GM12878 (cell line): Measurements from ENCODE around the gene ZNF451. TPM values are rescaled to one million over a fixed set of nuclear protein-coding genes. Genes with fewer than 3 reads are reported as not detected.

Experiments
- ATAC-seq: fragments of 200-7000 bp; cut with Tn5 transposase; 3 replicates; pipeline ENCODE4 v1.9.1; 2020; ENCODE audit warnings: mild to moderate bottlenecking, moderate library complexity
- BruUV-seq: library from RNA; stranded (reverse); fragments of 400-500 nt; replicated peaks from 2 replicates; lab custom pipeline; 2021; lab: Mats Ljungman, UMichigan
- CTCF ChIA-PET: fragments of 300-600 bp; sonication (Branson Sonifier 250); formaldehyde crosslinking; extraction: SDS; loops from one replicate; lab custom pipeline; 2021; ENCODE audit warnings: inconsistent platforms; lab: Yijun Ruan, JAX
- POLR2A ChIA-PET: fragments of 350-600 bp; formaldehyde crosslinking; extraction: SDS; loops from one replicate; lab custom pipeline; 2021; ENCODE audit warnings: inconsistent platforms; lab: Charles Lee
- RAD21 ChIA-PET: fragments of 300-600 bp; sonication (Branson Sonifier 250); formaldehyde crosslinking; loops from one replicate; lab custom pipeline; 2023; ENCODE audit warnings: antibody characterized with exemption; ENCODE audit not compliant: unreplicated experiment; lab: Charles Lee
- SMC1A ChIA-PET: fragments of 300-600 bp; sonication (Branson Sonifier 250); formaldehyde crosslinking; loops from one replicate; lab custom pipeline; 2023; ENCODE audit not compliant: unreplicated experiment, uncharacterized antibody; lab: Charles Lee
- DNase-seq: peaks from one replicate; pipeline ENCODE4 v3.0.0-alpha.2; 2011; ENCODE audit warnings: low read depth, low spot score
- FAIRE-seq: peaks from 3 replicates; lab custom pipeline; 2011; peaks lifted over from hg19 to GRCh38; lab: Jason Lieb, UNC
- H2AFZ ChIP-seq: 2 replicates; pipeline ENCODE4 v1.6.0; 2011; ENCODE audit warnings: low read depth, low read length, control low read depth; ENCODE audit not compliant: control insufficient read depth
- H3K27ac ChIP-seq: 2 replicates; pipeline ENCODE4 v1.5.1; 2011; ENCODE audit warnings: control low read depth; ENCODE audit not compliant: control insufficient read depth, insufficient read depth
- H3K27me3 ChIP-seq, 2 experiments: replicated peaks in 1 of 2; 2 replicates each; pipeline versions ENCODE4 v1.6.0 to v1.6.1; 2011; ENCODE audit warnings: low read length in 1 of 2; ENCODE audit not compliant: control insufficient read depth in 2 of 2, insufficient read depth in 2 of 2
- H3K36me3 ChIP-seq, 2 experiments: 2 replicates each; pipeline ENCODE4 v1.5.1; 2011; ENCODE audit warnings: low read length in 1 of 2; ENCODE audit not compliant: control insufficient read depth in 2 of 2, insufficient read depth in 2 of 2
- H3K4me1 ChIP-seq: 2 replicates; pipeline ENCODE4 v1.6.1; 2011; ENCODE audit warnings: mild to moderate bottlenecking, low read length, moderate library complexity, mixed read lengths; ENCODE audit not compliant: control insufficient read depth, insufficient read depth
- H3K4me2 ChIP-seq: 2 replicates; pipeline ENCODE4 v1.6.0; 2011; ENCODE audit warnings: control low read depth; ENCODE audit not compliant: control insufficient read depth, insufficient read depth
- H3K4me3 ChIP-seq: fragments of 200-600 bp; sonication (generic); 2 replicates; pipeline ENCODE4 v1.5.1; 2016
- H3K79me2 ChIP-seq: 2 replicates; pipeline ENCODE4 v1.6.0; 2011; ENCODE audit warnings: low read length; ENCODE audit not compliant: control insufficient read depth, insufficient read depth
- H3K9ac ChIP-seq: 2 replicates; pipeline ENCODE4 v1.8.0; 2011; ENCODE audit warnings: low read length, control low read depth, mixed read lengths; ENCODE audit not compliant: control insufficient read depth, insufficient read depth
- H3K9me3 ChIP-seq: replicated peaks from 3 replicates; pipeline ENCODE4 v1.5.1; 2011; ENCODE audit warnings: mild to moderate bottlenecking, low read length; ENCODE audit not compliant: control insufficient read depth, insufficient read depth
- H4K20me1 ChIP-seq: 2 replicates; pipeline ENCODE4 v1.6.0; 2011; ENCODE audit not compliant: control insufficient read depth, insufficient read depth
- ASH2L ChIP-seq: fragments of 300-600, 200-600 bp; sonication (generic); IDR thresholded peaks from 2 replicates; pipeline ENCODE4 v1.6.1; 2017; ENCODE audit warnings: low read depth, mild to moderate bottlenecking, borderline replicate concordance
- ATF2 ChIP-seq: IDR thresholded peaks from 2 replicates; pipeline ENCODE4 v1.6.1; 2012; ENCODE audit warnings: low read length, inconsistent platforms
- ATF7 ChIP-seq: fragments of 450-650 bp; IDR thresholded peaks from 2 replicates; pipeline ENCODE4 v1.6.1; 2016; ENCODE audit warnings: low read depth, mild to moderate bottlenecking
- CHD2 ChIP-seq: IDR thresholded peaks from 2 replicates; pipeline ENCODE4 v1.6.1; 2011; ENCODE audit warnings: low read depth, low read length, improper control_type of control experiment, borderline replicate concordance
- FOXK2 ChIP-seq: fragments of 450-650 bp; IDR thresholded peaks from 2 replicates; pipeline ENCODE4 v1.6.1; 2017; ENCODE audit warnings: mild to moderate bottlenecking, moderate library complexity
- GABPA ChIP-seq: IDR thresholded peaks from 2 replicates; pipeline ENCODE4 v1.6.1; 2014; ENCODE audit warnings: antibody characterized with exemption, low read depth, mild to moderate bottlenecking, inconsistent platforms
- LARP7 ChIP-seq: fragments of 450-650 bp; IDR thresholded peaks from 2 replicates; pipeline ENCODE4 v1.6.1; 2017; ENCODE audit warnings: mild to moderate bottlenecking
- PBX3 ChIP-seq: IDR thresholded peaks from 2 replicates; pipeline ENCODE4 v1.6.1; 2011; ENCODE audit warnings: mild to moderate bottlenecking, low read depth, low read length, moderate library complexity; ENCODE audit not compliant: insufficient replicate concordance
- PML ChIP-seq: IDR thresholded peaks from 2 replicates; pipeline ENCODE4 v1.6.1; 2012; ENCODE audit warnings: low read length, inconsistent platforms
- PRDM15 ChIP-seq: fragments of 450-650 bp; formaldehyde crosslinking; IDR thresholded peaks from 2 replicates; pipeline ENCODE4 v1.4.0; 2020; ENCODE audit warnings: mild to moderate bottlenecking, moderate library complexity
- STAT3 ChIP-seq: IDR thresholded peaks from 2 replicates; pipeline ENCODE4 v1.6.1; 2011; ENCODE audit warnings: low read depth, low read length, improper control_type of control experiment
- TARDBP ChIP-seq: IDR thresholded peaks from 2 replicates; pipeline ENCODE4 v1.6.1; 2016; ENCODE audit warnings: borderline replicate concordance
- ZBED1 ChIP-seq: IDR thresholded peaks from 2 replicates; pipeline ENCODE4 v1.6.1; 2016; ENCODE audit warnings: borderline replicate concordance
- ZSCAN29 ChIP-seq: fragments of 450-650 bp; IDR thresholded peaks from 2 replicates; pipeline ENCODE4 v1.6.1; 2017; ENCODE audit warnings: mild to moderate bottlenecking, moderate library complexity
- WGBS: methylation state at CpG from one replicate; pipeline ENCODE4 v1.1.6; 2016; ENCODE audit warnings: low lambda C conversion rate; ENCODE audit not compliant: insufficient replicate concordance, insufficient coverage; ENCODE audit errors: missing lambda C conversion rate; 5-methylcytosine and 5-hydroxymethylcytosine counted together
- in situ Hi-C: fragments of 300-500 bp; cut with MboI; formaldehyde crosslinking; loops from 9 replicates; pipeline ENCODE4 v1.14.3; 2018; ENCODE audit warnings: mixed read lengths
- intact Hi-C: fragments of 100-400 bp; cut with micrococcal nuclease; formaldehyde crosslinking; loops from one replicate; pipeline ENCODE4 v1.14.2; 2022; ENCODE audit not compliant: unreplicated experiment
- polyA plus RNA-seq, 11 experiments: library from polyadenylated mRNA; depleted of rRNA in 4 of 11; unstranded in 6 of 11; stranded (reverse) in 5 of 11; fragments of >200 nt; fragmentation: Nextera tagmentation in 4 of 11; fragmentation: Illumina TruSeq in 1 of 11; extraction: Ambion mirVana in 4 of 11; extraction: Trizol in 1 of 11; gene quantifications; 1 replicate in 1 of 11; 2 replicates in 10 of 11; pipeline versions ENCODE4 v1.2.1 to v1.2.3, GENCODE V29; 2011 to 2016; ENCODE audit warnings: inconsistent platforms in 2 of 11, missing spikeins in 2 of 11, low read depth in 1 of 11
- total RNA-seq, 4 experiments: library from RNA; depleted of rRNA in 3 of 4; stranded (reverse); fragments of >200 nt in 3 of 4; fragmentation: Illumina TruSeq in 1 of 4; extraction: Trizol in 1 of 4; gene quantifications; 2 replicates each; pipeline versions ENCODE4 v1.2.1 to v1.2.3, GENCODE V29; 2013 to 2021

Gene ZNF451
- total and polyA plus RNA-seq, 10 of the 15 experiments (the other 5 are each of a cell fraction or from before 2014, with no cell fraction given): 6.5 to 44.4 (median 23.8) TPM

- TF ChIP-seq ASH2L: no peak
Measured at GRCh38 chr6:57143690-57144089, 53.7 kb downstream of the ZNF451 start (continued).

- ChIA-PET POLR2A (no interaction called here), CTCF (interaction anchor here (1.3 to 1.6 kb wide), 2 partner anchors 14 to 28 kb away, joined by 3 read pairs; no protein-coding TSS in a partner anchor), SMC1A (no interaction called here)
- H3K4me1 ChIP-seq: no peaks in the 10 kb centered on the region
- no peak overlapping the region for H3K9ac ChIP-seq
- DNase-seq (no peak), ATAC-seq (no peak), FAIRE-seq (no peak)
- H3K79me2 ChIP-seq: no peaks in the 10 kb centered on the region
- no peak overlapping the region for H3K4me2 ChIP-seq
- H3K27ac ChIP-seq: no peak overlapping the region
- H3K4me3 ChIP-seq: no peak overlapping the region
- intact Hi-C loops: no loop called here
- WGBS: 96% methylated on average over 5 of the region's 5 CpGs
- H3K9me3 ChIP-seq: no peaks in the 10 kb centered on the region; the same call in 2 of the 3 replicates
- H3K36me3 ChIP-seq: peaks cover 0 to 14% of the 10 kb centered on the region in 2 experiments; a peak in 2 of 4 replicates
- H3K27me3 ChIP-seq: no peaks in the 10 kb centered on the region
- no peaks in the 10 kb centered on the region for H4K20me1 ChIP-seq
- TF ChIP-seq STAT3 (no peak), ZSCAN29 (no peak), PRDM15 (CRISPR knock-in tag) (no peak), FOXK2 (no peak), LARP7 (no peak), ZBED1 (no peak), CHD2 (no peak), GABPA (no peak), TARDBP (no peak), PBX3 (no peak), ATF7 (no peak), ATF2 (no peak), PML (no peak)
- TF ChIP-seq, all 136 proteins: peak for 0
- no TSS peak for BruUV-seq
- in situ Hi-C loops: no loop called here
- H2AFZ ChIP-seq: no peak overlapping the region
- RAD21 ChIA-PET: no interaction called here
Measured at GRCh38 chr6:57147401-57147800, 57.4 kb downstream of the ZNF451 start.
